Breast epithelium (tissue), 3 donors: ENCODE measurements around the gene SLC6A8.

ENCODE experiments used
- POLR2A ChIP-seq: fragments of 450-650 bp; IDR thresholded peaks from one replicate; pipeline ENCODE4 v1.6.1; 2016; ENCODE audit warnings: antibody characterized with exemption, mild to moderate bottlenecking, moderate library complexity
- POLR2AphosphoS5 ChIP-seq, 3 donors: sonication (generic); formaldehyde crosslinking; IDR thresholded peaks; one replicate each; pipeline ENCODE4 v1.6.1; 2017; ENCODE audit warnings: antibody characterized with exemption in 3 of 3
- TF ChIP-seq, protein P1 (sequence below), 3 donors: fragments of 450-650 bp; IDR thresholded peaks; one replicate each; pipeline ENCODE4 v1.5.1; 2016 to 2017; ENCODE audit warnings: antibody characterized with exemption in 3 of 3, mild to moderate bottlenecking in 3 of 3, moderate library complexity in 3 of 3

DNA sequence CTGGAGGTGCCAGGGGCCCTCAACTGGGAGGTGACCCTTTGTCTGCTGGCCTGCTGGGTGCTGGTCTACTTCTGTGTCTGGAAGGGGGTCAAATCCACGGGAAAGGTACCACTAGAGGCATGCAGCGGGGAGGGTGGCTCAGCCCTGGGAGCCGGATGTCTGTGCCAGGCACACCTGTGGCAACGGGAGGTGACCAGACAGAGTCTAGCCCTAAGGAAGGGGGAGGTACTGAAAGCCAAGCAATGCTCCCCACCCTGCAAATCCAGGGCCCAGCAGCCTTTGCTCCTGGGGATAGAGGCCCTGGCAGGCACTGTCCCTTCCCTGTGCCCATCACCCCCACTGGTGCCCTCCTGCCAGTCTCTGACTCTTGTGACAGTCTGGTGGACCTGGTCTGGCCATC is 4.3 kb downstream of the SLC6A8 start:
- TF ChIP-seq, protein P1, sequence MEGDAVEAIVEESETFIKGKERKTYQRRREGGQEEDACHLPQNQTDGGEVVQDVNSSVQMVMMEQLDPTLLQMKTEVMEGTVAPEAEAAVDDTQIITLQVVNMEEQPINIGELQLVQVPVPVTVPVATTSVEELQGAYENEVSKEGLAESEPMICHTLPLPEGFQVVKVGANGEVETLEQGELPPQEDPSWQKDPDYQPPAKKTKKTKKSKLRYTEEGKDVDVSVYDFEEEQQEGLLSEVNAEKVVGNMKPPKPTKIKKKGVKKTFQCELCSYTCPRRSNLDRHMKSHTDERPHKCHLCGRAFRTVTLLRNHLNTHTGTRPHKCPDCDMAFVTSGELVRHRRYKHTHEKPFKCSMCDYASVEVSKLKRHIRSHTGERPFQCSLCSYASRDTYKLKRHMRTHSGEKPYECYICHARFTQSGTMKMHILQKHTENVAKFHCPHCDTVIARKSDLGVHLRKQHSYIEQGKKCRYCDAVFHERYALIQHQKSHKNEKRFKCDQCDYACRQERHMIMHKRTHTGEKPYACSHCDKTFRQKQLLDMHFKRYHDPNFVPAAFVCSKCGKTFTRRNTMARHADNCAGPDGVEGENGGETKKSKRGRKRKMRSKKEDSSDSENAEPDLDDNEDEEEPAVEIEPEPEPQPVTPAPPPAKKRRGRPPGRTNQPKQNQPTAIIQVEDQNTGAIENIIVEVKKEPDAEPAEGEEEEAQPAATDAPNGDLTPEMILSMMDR (IDR thresholded peaks at IDR 0.05) = no peak
- TF ChIP-seq POLR2A = no peak
- TF ChIP-seq POLR2AphosphoS5 (IDR thresholded peaks at IDR 0.05) = no peak
